Natural killer cell (primary cell): Measurements from ENCODE around the gene CD300E. TPM values are rescaled to one million over a fixed set of nuclear protein-coding genes. Genes with fewer than 3 reads are reported as not detected.
A peak's percentile ranks its signal among the peaks of the same experiment; 100 is the strongest.

Source experiments
- ATAC-seq, 3 donors: fragments of 150-1000 bp in 2 of 3; fragments of 200-7000 bp in 1 of 3; cut with Tn5 transposase; 1 replicate in 1 of 3; 2 replicates in 2 of 3; pipeline ENCODE4 v1.10.0; 2021; ENCODE audit warnings: mild to moderate bottlenecking in 2 of 3, moderate library complexity in 2 of 3
- DNase-seq, 2 donors: peaks; one replicate each; pipeline versions ENCODE4 v3.0.0 to v3.0.0-alpha.2; 2013 to 2021; ENCODE audit warnings: mixed read lengths in 1 of 2
- H3K27ac ChIP-seq: one replicate; pipeline ENCODE4 v1.5.1; 2013; ENCODE audit warnings: mild to moderate bottlenecking, low read length
- H3K27me3 ChIP-seq: one replicate; pipeline ENCODE4 v1.6.1; 2013; ENCODE audit warnings: low read length; ENCODE audit not compliant: control insufficient read depth, insufficient read depth
- H3K36me3 ChIP-seq: one replicate; pipeline ENCODE4 v1.6.1; 2013; ENCODE audit warnings: low read length; ENCODE audit not compliant: control insufficient read depth, insufficient read depth
- H3K4me1 ChIP-seq: one replicate; pipeline ENCODE4 v1.6.1; 2013; ENCODE audit warnings: low read length; ENCODE audit not compliant: control insufficient read depth, insufficient read depth
- H3K4me3 ChIP-seq: one replicate; pipeline ENCODE4 v1.5.1; 2013; ENCODE audit warnings: low read length
- H3K9me3 ChIP-seq: one replicate; pipeline ENCODE4 v1.6.1; 2013; ENCODE audit warnings: low read length; ENCODE audit not compliant: control insufficient read depth, insufficient read depth
- H3K27ac Mint-ChIP-seq, 2 donors: one replicate each; pipeline ENCODE4 v1.8.0; 2022; ENCODE audit warnings: mild to moderate bottlenecking in 2 of 2, mixed read lengths in 2 of 2, moderate library complexity in 1 of 2
- H3K27me3 Mint-ChIP-seq, 2 donors: one replicate each; pipeline ENCODE4 v1.8.0; 2022; ENCODE audit warnings: low read depth in 2 of 2, mixed read lengths in 2 of 2
- H3K36me3 Mint-ChIP-seq: one replicate; pipeline ENCODE4 v1.8.0; 2022; ENCODE audit warnings: mixed read lengths
- H3K4me1 Mint-ChIP-seq, 2 donors: one replicate each; pipeline ENCODE4 v1.8.0; 2022; ENCODE audit warnings: mixed read lengths in 2 of 2
- H3K4me3 Mint-ChIP-seq: one replicate; pipeline ENCODE4 v1.8.0; 2022; ENCODE audit warnings: mild to moderate bottlenecking, moderate library complexity, mixed read lengths
- H3K9me3 Mint-ChIP-seq, 2 donors: one replicate each; pipeline ENCODE4 v1.8.0; 2022; ENCODE audit warnings: mixed read lengths in 2 of 2
- WGBS: methylation state at CpG from one replicate; pipeline ENCODE4 v1.1.7; 2013; ENCODE audit warnings: missing lambda C conversion rate; ENCODE audit not compliant: insufficient coverage; 5-methylcytosine and 5-hydroxymethylcytosine counted together
- intact Hi-C: fragments of 100-400 bp; cut with micrococcal nuclease; formaldehyde crosslinking; loops from one replicate; pipeline ENCODE4 v1.14.2; 2022
- total RNA-seq, 4 donors: library from RNA; stranded (reverse); fragments of 120-200 nt in 1 of 4; gene quantifications; one replicate each; pipeline versions ENCODE4 v1.2.3 to v1.2.4, GENCODE V29; 2013 to 2022
- TF ChIP-seq, protein P1 (sequence below): fragments of 200-600 bp; IDR thresholded peaks from one replicate; pipeline ENCODE4 v1.8.0; 2022; ENCODE audit warnings: antibody characterized with exemption

The CD300E gene
- total RNA-seq, 3 donors from 2014 or later (not counting 1 experiment from before 2014, with no cell fraction given): 6.9 to 10.0 (median 8.9) TPM

DNA sequence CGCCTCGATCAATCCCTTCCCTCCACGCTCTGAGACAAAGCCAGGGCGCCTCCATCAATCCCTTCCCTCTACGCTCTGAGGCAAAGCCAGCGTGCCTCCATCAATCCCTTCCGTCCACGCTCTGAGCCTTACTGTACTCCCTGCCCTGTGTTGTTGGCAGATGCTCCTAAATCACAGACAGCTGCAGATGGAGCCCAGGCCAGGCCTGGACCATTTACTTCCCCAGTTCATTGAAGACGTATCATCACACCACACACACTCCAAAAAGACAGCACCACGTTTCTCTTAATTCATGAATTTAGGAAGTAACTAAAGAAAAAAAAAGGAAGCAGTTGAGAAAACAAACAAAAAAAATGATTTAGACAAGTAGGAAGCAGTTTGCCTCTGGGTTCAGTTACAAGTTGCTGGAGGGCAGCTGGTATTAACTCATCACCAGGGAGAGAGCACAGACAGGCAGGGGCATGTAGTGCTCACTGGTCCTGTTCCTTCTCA, 24.0 kb downstream of the CD300E start:
- Histone ChIP-seq H3K4me1 (peaks cover 42% of the 10 kb centered on the region), H3K27ac (no peak overlapping the region)

DNA sequence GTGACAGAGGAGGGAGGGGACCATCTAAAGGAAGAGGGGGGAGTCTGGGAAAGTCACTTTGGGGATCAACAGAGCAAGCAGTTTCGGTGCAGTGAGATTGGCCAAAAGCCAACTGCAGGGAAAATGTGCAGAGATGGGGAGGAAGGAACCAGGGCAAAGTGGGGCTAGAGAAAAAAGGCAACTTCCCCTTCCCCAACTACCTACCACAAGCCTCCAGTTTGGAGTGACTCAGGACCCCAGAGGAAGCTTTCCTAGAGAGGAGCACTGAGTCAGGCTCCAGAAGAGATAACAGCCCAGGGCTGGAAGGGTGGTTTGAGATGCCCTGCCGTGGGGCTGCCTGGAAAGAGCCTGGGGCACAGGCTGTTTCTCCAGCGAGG, 24.5 kb downstream of the CD300E start:
- Histone ChIP-seq H3K9me3 (no peaks in the 10 kb centered on the region), H3K27ac (no peak overlapping the region), H3K27me3 (no peaks in the 10 kb centered on the region), H3K4me3 (no peak overlapping the region), H3K36me3 (no peaks in the 10 kb centered on the region), H3K4me1 (peaks cover 38% of the 10 kb centered on the region)
- Mint-ChIP-seq H3K9me3 (no peaks in the 10 kb centered on the region), H3K27ac (no peak overlapping the region), H3K36me3 (no peaks in the 10 kb centered on the region), H3K4me1 (no peaks in the 10 kb centered on the region), H3K27me3 (peaks cover 8 to 29% of the 10 kb centered on the region in 2 donors), H3K4me3 (no peak overlapping the region)
- TF ChIP-seq, protein P1, sequence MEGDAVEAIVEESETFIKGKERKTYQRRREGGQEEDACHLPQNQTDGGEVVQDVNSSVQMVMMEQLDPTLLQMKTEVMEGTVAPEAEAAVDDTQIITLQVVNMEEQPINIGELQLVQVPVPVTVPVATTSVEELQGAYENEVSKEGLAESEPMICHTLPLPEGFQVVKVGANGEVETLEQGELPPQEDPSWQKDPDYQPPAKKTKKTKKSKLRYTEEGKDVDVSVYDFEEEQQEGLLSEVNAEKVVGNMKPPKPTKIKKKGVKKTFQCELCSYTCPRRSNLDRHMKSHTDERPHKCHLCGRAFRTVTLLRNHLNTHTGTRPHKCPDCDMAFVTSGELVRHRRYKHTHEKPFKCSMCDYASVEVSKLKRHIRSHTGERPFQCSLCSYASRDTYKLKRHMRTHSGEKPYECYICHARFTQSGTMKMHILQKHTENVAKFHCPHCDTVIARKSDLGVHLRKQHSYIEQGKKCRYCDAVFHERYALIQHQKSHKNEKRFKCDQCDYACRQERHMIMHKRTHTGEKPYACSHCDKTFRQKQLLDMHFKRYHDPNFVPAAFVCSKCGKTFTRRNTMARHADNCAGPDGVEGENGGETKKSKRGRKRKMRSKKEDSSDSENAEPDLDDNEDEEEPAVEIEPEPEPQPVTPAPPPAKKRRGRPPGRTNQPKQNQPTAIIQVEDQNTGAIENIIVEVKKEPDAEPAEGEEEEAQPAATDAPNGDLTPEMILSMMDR: no peak
- 6% methylated on average over 3 of the region's 3 CpGs for WGBS
- ATAC-seq (no peak), DNase-seq (no peak)
- intact Hi-C loops: no loop called here

More for the DNA sequence above, 24.0 kb downstream of the CD300E start:
- H3K4me3 ChIP-seq: no peak overlapping the region
- DNase-seq: no peak
- no peaks in the 10 kb centered on the region for H3K9me3 ChIP-seq
- Mint-ChIP-seq H3K36me3 (no peaks in the 10 kb centered on the region), H3K9me3 (no peaks in the 10 kb centered on the region), H3K27ac (no peak overlapping the region), H3K4me3 (no peak overlapping the region), H3K4me1 (no peaks in the 10 kb centered on the region), H3K27me3 (peaks cover 8 to 29% of the 10 kb centered on the region in 2 donors)
- 24% methylated on average over 9 of the region's 10 CpGs for WGBS
- ATAC-seq: no peak
- TF ChIP-seq, protein P1: no peak
- no peaks in the 10 kb centered on the region for H3K36me3 ChIP-seq
- intact Hi-C loops: no loop called here
- H3K27me3 ChIP-seq: no peaks in the 10 kb centered on the region

DNA sequence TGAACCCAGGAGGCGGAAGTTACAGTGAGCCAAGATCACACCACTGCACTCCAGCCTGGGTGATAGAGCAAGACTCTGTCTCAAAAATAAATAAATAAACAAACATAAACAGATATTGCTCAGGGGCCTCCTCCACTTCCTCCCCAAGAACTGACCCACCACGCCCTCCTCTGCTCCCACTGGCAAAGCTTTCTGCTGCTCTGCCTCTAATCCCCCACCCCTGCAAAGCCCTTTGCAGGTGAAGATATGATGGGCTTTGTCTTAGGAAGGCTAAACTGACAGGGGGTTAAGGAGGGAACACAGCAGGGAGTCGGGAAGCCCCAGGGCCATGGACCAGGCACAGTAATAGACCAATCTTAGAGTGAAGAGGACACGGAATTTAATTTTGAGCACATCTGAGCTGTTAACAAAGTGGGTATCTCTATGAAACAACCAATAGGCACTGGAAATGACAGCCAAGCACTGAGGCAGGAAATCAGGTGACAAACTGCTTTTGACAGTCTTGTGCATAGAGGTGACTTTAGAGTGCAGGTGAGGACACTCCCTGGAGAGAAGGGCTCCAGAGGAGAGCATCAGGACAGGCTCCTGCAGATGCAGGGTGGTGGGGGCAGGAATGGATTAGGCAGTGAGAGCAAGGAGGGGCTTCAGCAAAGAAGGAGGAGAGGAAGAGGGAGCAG, 25.1 kb downstream of the CD300E start:
- H3K36me3 ChIP-seq: no peaks in the 10 kb centered on the region
- ATAC-seq (no peak), DNase-seq (peak in 1 of 2 donors; percentile 19)
- Mint-ChIP-seq H3K9me3 (no peaks in the 10 kb centered on the region), H3K4me1 (no peaks in the 10 kb centered on the region), H3K4me3 (no peak overlapping the region), H3K27ac (no peak overlapping the region), H3K36me3 (no peaks in the 10 kb centered on the region), H3K27me3 (peaks cover 11 to 29% of the 10 kb centered on the region in 2 donors)
- intact Hi-C loops: no loop called here
- no peak overlapping the region for H3K27ac ChIP-seq
- no peaks in the 10 kb centered on the region for H3K9me3 ChIP-seq
- TF ChIP-seq, protein P1: no peak
- no peaks in the 10 kb centered on the region for H3K27me3 ChIP-seq
- 73% methylated on average over 3 of the region's 4 CpGs for WGBS
- peaks cover 33% of the 10 kb centered on the region for H3K4me1 ChIP-seq
- no peak overlapping the region for H3K4me3 ChIP-seq
